AG09319 (cell line): ENCODE results near the gene PPP1R7.

Experiments used
- DNase-seq: peaks from one replicate; pipeline ENCODE4 v3.0.0-alpha.2; 2010; ENCODE audit warnings: low read depth; ENCODE audit errors: extremely low read depth
- CTCF ChIP-seq: IDR thresholded peaks from 2 replicates; pipeline ENCODE4 v1.5.1; 2011; ENCODE audit warnings: low read depth, mild to moderate bottlenecking, inconsistent platforms, low read length, moderate library complexity

The PPP1R7 gene

DNA sequence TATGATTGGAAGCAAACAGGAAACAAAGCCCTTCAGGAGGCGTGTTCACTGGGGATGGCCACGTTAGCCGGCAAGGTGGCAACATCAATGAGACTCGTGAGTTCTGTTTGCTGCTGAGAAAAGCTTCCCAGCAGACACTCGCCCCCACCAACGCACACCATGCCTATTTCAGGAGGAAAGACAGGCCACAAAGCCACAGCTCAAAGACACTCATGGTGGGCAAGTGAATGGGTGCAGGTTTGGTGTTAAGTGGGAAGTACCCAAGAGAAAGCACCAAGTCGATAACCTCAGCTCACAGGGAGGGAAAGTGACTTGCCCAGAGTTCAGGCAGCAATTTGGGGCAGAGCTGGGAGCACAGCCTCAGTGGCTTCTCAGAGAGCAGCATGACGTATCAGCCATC lies 37.7 kb upstream of the PPP1R7 start:
- DNase-seq, result no peak
- no peak for TF ChIP-seq CTCF

- DNase-seq, result no peak
- TF ChIP-seq CTCF, result no peak
Observed at GRCh38 chr2:241114836-241115235, 35.4 kb upstream of the PPP1R7 start.

- no peak for TF ChIP-seq CTCF
- DNase-seq, result no peak
Observed at GRCh38 chr2:241115361-241115760, 34.9 kb upstream of the PPP1R7 start.

- no peak for DNase-seq
- no peak for TF ChIP-seq CTCF
Observed at GRCh38 chr2:241116606-241117560, 33.4 kb upstream of the PPP1R7 start.

DNA sequence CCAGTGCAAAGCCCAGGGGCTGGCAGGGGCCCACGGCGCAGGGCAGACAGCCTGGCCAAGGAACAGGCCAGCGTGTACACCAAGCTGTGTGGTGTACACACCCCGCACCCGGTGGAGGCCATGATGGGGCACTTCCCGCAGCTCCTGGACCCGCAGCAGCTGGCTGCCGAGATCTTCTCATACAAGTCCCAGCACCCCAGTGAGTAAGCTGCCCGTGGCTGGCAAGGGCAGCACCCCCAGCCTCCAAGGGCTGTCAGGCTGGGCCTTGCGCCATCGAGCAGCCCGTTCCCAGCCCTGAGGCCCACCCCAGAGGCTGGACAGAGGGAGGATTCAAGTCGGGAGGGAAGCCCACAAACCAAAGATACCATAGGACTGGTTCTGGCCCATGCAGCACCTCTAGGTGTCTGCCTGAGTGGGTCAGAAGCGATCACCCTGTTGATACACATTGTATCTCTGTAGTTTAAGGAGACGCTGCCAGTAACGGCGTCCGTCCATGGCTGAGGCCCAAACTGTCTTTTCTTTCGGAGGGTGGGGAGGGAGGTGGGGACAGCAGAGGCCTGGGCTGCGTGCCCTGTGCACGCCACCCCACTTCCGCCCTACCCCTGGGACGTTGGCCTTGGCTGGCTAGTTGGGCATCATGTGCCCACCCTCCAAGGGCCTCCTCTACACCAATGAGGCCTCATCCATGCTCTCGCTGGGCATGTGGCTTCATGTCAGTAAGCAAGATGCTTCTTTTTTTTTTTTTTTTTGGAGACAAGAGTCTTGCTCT lies 31.3 kb upstream of the PPP1R7 start:
- no peak for TF ChIP-seq CTCF
- no peak for DNase-seq

DNA sequence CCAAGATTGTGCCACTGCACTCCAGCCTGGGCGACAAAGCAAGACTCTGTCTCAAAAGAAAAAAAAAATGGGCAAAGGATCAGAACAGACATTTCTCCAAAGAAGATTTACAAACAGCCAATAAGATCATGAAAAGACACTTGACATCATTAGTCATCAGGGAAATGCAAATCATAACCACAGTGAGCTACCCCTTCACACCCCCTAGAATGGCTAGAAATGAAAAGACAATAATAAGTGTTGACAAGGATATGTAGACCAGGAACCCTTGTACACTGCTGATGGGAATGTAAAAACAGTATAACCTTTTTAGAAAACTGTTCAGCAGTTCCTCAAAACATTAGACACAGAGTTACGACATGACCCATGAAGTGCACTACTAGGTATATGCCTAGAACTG lies 29.8 kb upstream of the PPP1R7 start:
- TF ChIP-seq CTCF, result no peak
- DNase-seq, result no peak

DNA sequence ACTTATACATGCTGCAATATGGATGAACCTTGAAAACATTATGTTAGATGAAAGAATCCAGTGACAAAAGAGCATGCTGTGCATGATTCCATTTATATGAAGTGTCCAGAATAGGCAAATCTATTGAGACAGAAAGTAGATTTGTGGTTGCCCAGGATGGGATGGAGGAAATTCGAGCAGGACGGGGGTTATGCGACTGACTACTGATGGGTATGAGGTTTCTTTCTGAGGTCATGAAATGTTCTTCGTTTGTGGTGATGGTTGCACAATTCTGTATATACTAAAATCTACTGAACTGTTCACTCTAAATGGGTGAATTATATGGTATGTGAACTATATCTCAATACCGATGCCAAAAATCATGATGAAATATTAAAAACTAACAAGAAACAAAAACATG lies 29.3 kb upstream of the PPP1R7 start:
- TF ChIP-seq CTCF, result no peak
- DNase-seq, result no peak
